Measurements from ENCODE around the gene KRT82. TPM values are rescaled to one million over a fixed set of nuclear protein-coding genes. Genes with fewer than 3 reads are reported as not detected.

The KRT82 gene
- polyA plus RNA-seq, 4 donors, result not detected

GRCh38 chr12:52389313-52390207 is 16.6 kb downstream of the KRT82 start:
- DNase-seq (ENCODE audit: low read depth in 4 of 4, low spot score in 3 of 4), result no peak

- DNase-seq (ENCODE audit: low read depth in 4 of 4, low spot score in 3 of 4), result no peak
Measured at GRCh38 chr12:52387859-52388258, 18.3 kb downstream of the KRT82 start.

DNA sequence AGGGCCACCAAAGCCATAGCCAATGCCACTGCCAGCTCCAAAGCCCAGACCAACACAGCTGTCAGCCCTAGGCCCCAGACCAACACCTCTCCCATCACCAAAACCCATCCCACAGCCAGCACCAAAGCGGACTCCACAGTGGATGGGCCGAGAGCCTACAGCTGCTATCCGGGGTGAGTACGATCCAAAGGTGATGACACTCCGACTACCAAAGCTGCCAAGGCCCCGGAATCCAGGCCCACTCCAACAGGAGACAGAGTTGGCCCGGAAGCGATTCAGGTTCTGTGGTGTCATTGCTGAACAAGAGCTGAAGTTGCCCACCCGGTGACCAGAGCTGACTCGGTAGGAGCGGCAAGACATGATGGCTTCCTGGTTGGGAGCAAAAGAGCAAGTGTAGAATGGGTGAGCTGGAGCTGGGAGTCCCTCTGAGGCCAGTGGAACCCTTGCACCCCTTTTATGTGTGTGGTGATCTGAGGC is 20.9 kb downstream of the KRT82 start, which contains the start of gene KRT84:
Gene KRT84 (minus strand): TSS at position 427 of the 477 bp plus-strand sequence. CDS start 67 bp downstream, at position 360.
- DNase-seq (ENCODE audit: low read depth in 4 of 4, low spot score in 3 of 4), result no peak

DNA sequence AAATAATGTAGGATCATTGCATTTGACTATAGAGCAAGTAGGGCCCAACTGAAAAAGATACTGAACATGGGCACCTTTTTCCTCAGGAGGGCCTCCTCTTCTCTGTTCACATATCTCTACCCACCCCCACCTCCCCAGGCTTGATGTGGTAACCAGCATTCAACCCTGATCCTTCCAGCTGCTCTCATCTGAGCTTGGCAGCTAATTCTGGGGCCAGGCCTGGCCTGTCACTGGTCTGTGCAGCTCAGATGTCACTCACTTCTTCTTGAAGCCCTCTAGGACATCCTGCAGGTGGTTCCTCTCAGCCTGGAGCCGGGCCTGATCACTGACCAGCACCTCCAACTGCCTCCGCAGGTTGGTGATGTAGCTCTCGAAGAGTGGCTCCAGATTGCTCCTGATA is 22.8 kb downstream of the KRT82 start:
- DNase-seq (ENCODE audit: low read depth in 4 of 4, low spot score in 3 of 4), result no peak

GRCh38 chr12:52382854-52383253 is 23.3 kb downstream of the KRT82 start:
- DNase-seq (ENCODE audit: low read depth in 4 of 4, low spot score in 3 of 4), result no peak

DNA sequence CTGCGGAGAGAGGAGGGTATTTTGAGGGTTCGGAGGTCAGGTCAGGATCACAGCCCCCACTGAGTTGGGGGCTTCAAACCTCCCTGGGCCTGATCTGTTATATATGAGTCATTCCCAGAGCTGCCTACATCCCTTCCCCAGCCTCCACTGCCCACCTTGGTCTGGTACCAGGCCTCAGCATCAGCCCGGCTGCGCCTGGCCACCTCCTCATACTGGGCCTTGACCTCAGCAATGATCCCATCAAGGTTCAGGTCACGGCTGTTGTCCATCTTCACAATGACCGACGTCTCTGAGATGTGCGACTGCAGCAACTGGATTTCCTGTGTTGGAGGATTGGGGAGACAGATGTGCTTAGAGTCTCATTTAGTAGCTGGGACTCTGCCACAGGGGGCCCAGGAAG is 24.9 kb downstream of the KRT82 start:
- no peak for DNase-seq (ENCODE audit: low read depth in 4 of 4, low spot score in 3 of 4)

- DNase-seq (ENCODE audit: low read depth in 4 of 4, low spot score in 3 of 4), result no peak
Measured at GRCh38 chr12:52380271-52380694, 25.9 kb downstream of the KRT82 start.

GRCh38 chr12:52379536-52379935 is 26.6 kb downstream of the KRT82 start:
- no peak for DNase-seq (ENCODE audit: low read depth in 4 of 4, low spot score in 3 of 4)

GRCh38 chr12:52378091-52378490 is 28.0 kb downstream of the KRT82 start:
- DNase-seq (ENCODE audit: low read depth in 4 of 4, low spot score in 3 of 4), result no peak

GRCh38 chr12:52377266-52377665 is 28.9 kb downstream of the KRT82 start:
- no peak for DNase-seq (ENCODE audit: low read depth in 4 of 4, low spot score in 3 of 4)

DNA sequence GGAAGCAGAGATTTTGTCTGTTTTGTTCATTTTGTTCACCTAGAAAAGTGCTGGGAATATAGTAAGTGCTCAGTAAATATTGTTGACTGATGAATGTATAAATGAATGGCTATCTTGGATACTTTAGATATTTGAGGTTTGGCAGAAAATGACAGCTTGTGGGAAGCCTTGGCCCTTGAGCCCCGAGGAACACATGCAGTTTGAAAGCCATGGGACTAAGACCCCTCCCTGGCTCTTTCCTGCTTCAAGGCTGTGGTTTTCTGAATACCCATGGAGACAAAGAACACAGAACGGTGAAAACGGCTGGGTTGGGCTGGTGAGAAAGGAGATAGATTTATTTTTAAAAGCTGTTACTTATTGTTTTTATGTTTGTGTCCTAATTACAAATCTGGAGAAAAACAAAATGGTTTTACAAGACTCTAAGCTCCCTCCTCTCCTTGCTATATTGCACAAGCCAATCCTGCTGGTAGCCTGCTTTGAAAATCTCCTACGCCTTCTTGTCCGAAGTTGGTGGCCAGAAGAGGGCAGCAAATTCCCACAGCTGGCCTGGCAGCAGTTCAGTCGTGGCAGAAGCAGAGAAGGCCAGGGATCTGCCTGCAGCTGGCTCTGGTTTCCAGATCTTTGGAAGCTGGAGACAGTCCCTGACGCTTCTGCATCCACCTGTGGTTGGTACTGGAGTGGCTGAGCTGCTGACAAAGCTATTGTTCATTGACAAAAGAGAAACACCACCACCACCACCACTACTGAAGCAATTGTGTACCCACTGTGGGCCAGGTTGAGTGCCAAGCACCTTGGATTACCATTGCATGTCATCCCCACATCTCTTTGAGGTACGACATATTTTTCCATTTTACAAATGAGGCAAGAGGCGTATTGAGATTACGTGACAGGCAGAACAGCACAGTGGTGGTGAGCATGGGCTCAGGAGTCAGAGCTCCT is 33.6 kb downstream of the KRT82 start:
- DNase-seq (ENCODE audit: low read depth in 4 of 4, low spot score in 3 of 4), result peak; percentile 58 to 69 (median 62)

- DNase-seq (ENCODE audit: low read depth in 4 of 4, low spot score in 3 of 4), result no peak
Measured at GRCh38 chr12:52371716-52372115, 34.4 kb downstream of the KRT82 start.

- peak in 2 of 4 donors; percentile 16 to 20 for DNase-seq (ENCODE audit: low read depth in 4 of 4, low spot score in 3 of 4)
Measured at GRCh38 chr12:52370926-52371608, 35.1 kb downstream of the KRT82 start.

- DNase-seq (ENCODE audit: low read depth in 4 of 4, low spot score in 3 of 4), result no peak
Measured at GRCh38 chr12:52369809-52370208, 36.3 kb downstream of the KRT82 start.

DNA sequence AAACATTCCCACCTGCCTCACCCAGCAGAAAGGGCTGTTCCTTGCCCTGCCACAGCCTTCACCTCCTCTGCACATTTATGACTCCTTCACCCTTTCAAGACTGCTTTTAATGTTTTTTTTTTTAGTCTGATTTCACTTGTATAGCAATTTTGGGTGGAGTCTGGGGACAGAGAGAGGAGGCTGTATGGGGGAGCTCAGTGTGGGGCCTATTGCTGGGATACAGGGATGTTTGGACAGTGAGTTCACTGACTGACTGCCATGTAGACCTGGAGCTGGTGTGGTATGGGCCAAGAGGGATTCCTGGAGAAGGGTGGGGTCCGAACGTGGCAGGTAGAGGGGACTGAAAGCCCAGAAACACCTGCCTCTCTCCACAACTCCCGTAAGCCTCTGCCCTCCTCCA is 36.9 kb downstream of the KRT82 start:
- DNase-seq (ENCODE audit: low read depth in 4 of 4, low spot score in 3 of 4), result no peak

DNA sequence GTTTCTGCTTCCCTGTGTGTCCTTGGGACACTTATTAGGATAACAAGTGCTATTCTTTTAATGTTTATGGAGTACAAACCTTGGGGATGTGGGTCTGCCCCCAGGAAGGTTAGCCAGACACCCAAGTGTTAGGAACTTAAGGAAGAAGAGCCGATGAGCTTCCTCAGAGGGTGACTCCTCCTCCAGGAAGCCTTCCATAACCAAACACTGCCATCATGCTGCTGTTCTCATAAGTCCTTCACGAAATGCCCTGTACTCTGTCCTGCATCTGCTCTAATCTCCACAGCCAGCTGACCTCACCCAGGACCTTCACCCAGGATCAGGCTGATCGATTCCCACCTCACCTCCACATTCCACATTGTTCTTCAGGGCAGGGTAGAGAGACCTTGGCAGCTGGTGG is 37.6 kb downstream of the KRT82 start:
- DNase-seq (ENCODE audit: low read depth in 4 of 4, low spot score in 3 of 4), result no peak

GRCh38 chr12:52367876-52368275 is 38.3 kb downstream of the KRT82 start:
- DNase-seq (ENCODE audit: low read depth in 4 of 4, low spot score in 3 of 4), result no peak

DNA sequence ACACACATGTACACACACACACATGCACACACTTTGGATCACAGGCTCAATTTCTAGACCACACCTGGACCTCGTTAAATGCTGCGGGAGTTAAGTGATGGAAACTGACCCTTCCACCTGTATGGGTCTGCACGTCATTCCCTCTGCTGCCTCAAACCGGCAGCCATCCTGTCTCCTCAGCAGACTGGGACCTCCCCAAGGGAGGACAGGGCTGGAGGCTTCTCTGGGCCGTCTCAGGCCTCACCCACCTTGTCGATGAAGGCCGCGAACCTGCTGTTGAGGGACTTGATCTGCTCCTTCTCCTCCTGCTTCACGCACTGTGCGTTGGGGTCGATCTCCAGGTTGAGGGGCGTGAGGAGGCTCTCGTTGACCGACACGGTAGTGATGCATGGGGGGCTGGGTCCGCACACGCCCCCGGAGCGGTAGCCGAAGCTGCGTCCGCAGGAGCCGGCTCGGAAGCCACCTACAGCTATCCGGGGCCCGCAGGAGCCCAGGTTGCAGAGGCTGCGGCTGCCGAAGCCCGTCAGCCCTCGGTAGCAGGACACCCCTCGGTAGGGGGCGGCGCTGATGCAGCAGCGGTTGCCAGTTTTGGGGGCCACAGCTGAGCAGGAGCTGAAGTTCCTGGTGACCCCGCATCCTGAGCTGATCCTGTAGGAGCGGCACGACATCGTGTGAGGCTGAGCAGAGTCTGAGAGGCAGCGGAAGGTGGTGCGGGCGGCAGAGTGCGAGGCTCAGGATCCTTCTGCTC is 39.2 kb downstream of the KRT82 start, which contains the start of gene KRT85:
Gene KRT85 (minus strand): TSS at position 744 of the 748 bp plus-strand sequence. CDS start 76 bp downstream, at position 668.
- DNase-seq (ENCODE audit: low read depth in 4 of 4, low spot score in 3 of 4), result no peak

GRCh38 chr12:52364901-52365489 is 41.1 kb downstream of the KRT82 start:
- no peak for DNase-seq (ENCODE audit: low read depth in 4 of 4, low spot score in 3 of 4)
